ENCODE results near the gene RFTN1. TPM values are rescaled to one million over a fixed set of nuclear protein-coding genes. Genes with fewer than 3 reads are reported as not detected.

The RFTN1 gene
- total RNA-seq, 1 experiment from 2014 or later, result 120 TPM

DNA sequence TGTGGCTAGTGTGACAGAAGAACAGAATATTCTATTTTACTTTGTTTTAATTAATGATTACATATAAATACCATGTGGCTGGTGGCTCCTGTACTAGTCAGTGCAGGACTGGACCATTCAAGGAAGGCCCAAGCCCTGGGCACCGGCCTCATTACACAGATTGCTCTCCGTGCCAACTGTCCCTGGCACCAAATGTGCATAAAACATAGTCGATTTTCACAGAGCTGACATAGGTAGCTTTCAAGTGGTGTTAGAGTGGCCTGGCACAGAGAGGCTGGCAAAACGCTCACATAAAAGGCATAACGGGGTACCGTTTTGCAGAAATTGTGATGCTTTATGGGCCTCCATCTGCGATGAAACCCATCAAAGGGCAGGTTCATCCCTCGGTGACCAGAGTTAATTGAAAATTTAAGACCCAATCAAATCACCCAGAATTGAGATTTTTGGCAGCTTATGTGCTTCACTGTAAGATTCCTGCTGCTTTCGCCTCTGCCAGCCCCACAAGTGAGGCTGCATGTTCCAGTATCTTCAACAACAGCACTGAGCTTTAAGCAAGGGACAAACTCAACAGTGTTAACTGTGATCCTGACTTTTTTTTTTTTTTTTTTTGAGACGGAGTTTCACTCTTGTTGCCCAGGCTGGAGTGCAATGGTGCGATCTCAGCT is 25.9 kb downstream of the RFTN1 start:
- no peak for DNase-seq (ENCODE audit: low read depth)

DNA sequence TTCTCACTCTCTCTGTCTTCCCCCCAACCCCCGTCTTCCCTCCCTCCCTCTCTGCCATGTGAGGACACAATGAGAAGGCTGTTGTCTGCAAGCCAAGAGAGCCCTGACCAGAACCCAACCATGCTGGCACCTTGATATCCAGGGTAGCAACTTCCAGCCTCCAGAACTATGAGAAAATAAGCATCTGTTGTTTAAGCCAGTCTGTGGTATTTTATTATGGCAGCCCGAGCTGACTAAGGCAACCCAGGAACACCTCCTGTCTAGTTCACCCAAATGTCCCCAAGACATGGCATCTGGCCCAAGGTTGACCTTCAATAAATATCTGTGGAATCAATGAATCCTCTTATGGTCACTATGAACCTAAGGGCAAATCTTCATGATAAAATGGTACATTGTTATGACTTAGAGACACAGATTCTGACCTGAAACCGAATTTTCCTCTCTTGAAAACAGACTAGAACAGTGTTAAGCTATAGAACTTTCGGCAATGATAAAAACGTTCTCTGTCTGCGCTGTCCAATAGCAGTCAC is 26.5 kb downstream of the RFTN1 start:
- peak; percentile 55 for DNase-seq (ENCODE audit: low read depth)

DNA sequence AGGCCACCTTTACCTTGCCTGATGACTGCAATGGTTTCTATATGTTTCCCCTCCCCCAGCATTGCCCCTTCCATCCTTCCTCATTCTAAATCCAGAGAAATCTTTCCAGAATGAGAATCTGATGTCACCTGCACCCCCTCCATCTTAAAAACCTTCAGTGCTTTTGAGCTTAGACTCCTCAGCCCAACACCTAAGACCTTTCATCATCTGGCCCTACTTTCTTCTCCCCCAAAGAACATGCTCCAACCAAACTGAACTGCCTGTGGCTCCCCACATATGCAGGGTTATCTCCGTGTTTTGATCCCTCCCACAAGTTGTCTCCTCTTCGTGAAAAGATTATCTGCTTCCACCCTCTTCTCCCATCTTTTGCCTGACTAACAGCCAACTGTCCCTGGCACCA is 27.3 kb downstream of the RFTN1 start:
- no peak for DNase-seq (ENCODE audit: low read depth)

DNA sequence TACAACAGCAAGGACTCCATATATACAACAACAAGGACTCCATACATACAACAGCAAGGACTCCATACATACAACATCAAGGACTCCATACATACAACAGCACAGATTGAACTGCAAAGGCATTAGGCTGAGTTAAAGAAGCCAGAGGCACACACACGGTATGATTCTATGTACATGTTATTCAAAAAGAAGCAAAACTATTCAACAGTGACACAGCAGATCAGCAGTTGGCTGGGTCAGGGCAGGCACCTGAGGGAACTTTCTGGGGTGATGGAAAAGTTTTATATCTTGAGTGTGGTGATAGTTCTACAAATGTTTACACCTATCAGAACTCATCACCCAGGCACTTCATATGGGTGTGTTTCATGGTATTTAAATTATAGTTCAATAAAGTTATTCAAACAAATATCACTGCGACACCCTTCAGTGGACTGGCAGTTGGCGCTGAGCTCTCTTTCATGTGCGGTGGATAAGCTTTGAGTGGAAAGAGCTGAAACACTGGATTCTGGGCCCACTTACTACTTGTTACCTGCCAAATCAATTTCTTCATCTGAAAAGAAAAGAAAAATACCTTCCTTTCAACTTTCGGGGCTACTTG is 28.0 kb downstream of the RFTN1 start:
- no peak for DNase-seq (ENCODE audit: low read depth)

DNA sequence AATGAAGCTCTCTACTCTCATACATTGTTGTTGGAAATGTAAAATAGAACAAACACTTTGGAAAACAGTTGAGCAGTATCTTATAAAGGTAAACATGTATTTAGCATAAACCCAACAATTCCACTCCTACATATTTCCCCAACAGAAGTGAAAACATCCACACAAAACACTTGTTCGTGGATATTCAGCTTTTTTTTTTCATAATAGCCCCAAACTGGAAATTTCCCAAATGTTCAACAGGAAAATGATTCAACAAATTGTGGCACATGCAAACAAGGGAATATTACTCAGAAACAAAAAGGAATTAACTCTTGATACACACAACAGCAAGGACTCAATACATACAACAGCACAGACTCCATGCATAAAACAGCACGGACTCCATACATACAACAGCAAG is 28.5 kb downstream of the RFTN1 start:
- DNase-seq (ENCODE audit: low read depth), result no peak

DNA sequence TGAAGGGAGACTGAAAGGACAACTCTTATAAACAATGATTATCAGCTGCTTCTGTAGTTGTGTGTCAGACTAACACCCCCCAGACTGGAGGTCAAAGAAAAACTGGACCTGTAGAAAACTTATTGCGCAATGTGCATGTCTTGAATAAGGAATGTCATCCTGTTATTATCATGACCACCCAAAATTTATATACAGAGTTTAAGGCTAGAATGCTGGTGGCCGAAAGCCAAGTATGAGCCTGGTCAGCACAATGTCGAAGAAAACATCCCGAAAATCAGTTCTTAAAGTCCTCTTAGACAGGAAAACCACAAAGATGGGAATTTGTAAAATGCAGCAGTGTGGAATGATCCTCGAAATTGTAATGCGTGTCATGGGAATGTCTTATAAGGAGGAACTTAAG is 29.3 kb downstream of the RFTN1 start:
- peak; percentile 97 for DNase-seq (ENCODE audit: low read depth)

DNA sequence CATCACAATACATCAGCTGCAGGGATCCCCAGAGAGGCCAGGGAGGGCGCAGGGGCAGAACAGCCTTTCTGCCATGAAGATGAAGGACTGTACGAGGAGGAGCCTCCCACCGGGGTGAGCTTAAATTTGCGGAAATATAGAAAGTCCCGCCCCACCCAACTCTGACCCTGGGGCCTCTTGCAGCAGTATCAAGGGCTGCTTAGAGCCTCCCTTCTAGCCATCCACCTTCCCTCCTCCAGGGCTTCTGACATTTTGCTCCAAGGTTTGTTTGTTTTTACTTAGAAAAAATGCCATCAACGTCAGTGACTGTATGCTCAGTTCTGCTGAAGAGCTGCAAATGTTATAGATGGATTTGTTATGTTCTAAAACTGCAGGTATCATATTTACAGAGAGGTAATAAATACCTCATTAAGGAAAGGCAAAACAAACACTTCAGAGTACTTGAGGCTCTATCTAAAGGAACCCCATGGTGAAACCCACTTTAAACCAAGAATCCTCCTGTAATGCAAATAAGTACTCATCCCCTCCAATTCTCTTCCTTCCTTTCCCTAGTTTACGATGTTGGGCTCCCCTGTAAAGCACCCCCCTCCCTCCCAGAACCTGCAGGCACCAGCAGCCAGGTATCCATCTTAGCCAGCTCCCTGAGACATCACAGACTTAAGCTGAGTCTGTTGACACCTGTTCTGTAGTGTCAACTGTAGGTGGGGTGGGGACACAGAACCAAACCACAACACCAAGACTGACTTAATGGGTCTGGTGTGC is 30.5 kb downstream of the RFTN1 start:
- no peak for DNase-seq (ENCODE audit: low read depth)

DNA sequence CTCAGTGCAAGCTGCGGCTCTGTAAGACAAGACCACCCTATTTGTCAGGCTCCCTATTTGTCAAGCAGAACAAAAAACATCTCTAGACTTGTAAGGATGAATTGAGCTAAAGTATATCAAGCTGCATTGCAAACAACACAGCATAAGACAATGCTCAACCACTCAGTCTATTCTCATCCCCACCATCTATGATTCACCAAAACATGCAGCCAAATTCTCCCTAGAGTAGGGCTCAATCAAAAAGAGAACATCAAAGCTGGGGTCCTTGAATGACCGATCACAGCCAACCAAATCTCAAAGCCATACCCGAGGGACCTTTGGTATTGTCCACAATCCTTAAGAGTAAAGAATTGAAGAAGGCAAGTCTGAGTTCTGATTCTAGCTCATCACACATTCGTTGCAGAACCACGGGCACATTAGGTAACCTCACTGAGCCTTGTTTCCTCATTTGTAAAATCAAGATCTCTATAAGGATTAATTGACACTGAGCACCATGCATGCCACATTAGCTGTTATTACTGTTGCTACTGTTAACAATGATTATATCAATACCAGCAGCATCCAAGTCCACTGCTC is 31.2 kb downstream of the RFTN1 start:
- DNase-seq (ENCODE audit: low read depth), result no peak

DNA sequence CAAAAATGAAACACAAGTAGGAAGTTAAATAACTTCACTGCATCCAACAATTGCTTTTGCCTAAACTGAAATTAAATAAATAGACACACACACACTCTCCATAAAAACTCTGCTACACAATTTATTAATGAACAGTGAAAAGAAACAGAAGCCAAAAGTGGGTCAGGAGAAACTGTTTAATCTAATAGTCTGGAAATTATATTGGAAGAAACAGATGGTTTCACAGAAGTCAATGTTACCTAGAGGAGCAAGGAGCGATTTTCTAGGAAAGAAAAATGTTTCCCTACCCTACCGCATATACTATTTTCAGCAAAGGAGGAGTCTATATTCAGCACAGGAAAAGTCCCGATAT is 32.0 kb downstream of the RFTN1 start:
- no peak for DNase-seq (ENCODE audit: low read depth)

DNA sequence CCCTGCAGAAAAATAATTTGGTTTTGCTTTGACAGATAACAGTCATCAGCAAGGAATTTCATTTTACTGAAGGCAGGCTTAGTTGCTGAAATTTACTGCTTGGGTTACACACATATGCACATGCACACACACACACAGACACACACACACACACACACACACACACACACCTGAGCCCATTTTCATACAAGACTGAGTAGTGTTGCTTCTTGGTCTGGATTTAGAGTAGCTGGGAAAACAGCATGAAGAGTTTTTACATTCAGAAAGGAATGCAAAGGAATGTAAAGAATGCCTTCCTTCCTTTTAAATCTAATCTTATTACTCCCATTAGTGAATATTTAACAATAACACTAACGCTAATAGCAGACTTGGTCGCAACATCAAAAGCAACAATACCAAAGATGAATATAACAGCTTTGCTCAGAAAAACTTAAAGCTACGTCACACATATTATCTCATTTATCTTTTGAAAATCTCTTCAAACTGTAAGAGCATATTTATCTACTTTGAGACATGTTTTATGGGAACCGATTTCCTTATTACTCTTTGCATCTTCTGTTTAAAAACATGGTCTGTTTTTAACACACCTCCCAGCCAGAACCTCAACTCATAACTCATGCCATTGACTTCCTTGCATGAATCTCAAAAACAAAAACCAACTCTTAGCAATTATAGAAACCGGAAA is 32.5 kb downstream of the RFTN1 start:
- peak; percentile 54 for DNase-seq (ENCODE audit: low read depth)

DNA sequence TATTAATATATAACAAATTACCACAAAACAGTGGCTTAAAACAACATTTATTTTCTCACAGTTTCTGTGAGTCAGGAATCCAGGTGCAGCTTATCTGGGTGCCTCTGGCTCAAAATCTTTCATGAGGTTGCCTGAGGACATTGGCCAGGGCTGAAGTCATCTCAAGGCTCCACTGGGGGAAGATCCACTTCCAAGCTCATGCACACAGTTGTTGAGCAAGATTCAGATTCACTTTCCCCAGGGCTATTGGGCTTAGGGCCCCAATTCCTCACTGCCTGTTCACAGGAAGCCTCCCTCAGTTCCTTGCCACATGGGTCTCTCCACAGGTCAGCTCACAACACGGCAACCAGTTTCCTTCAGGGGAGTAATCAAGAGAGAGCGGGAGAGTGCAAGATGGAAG is 35.0 kb downstream of the RFTN1 start:
- DNase-seq (ENCODE audit: low read depth), result peak; percentile 99

DNA sequence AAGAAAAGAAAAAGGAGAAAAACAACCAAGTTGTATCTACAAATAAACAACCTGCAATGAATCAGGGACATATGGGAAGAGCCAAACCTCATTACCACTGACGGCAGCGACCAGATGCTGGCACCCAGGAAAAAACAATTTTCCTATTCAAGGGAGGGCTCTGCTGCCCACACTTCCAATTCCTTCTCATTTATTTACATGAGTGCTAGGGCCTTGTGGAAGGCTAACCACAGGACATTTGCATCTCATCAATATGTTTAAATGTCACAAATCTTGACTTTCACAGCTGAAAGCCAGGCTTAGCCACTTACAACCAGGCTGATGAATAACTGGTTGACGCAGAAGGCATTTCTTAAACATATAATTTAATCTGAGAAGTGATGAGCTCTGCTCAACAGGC is 36.0 kb downstream of the RFTN1 start:
- peak; percentile 73 for DNase-seq (ENCODE audit: low read depth)

DNA sequence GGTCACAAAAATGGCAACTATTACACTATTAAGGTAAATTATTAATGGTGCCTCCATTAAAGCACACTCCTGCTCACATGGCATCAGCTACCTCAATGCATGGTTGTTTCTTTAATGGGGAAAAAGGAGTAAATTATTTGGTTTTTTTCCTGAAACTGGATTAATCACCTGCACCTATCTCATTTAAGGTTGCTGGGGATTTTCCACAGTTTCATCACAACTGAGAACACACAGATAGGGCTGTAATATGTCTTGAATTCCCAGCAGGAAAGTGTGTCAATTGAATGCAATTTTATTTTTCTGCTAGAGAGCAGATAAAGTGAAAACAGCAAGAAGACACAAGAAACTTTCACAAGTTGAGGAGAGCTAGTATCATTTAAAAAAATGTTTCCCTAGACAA is 36.4 kb downstream of the RFTN1 start:
- DNase-seq (ENCODE audit: low read depth), result no peak

DNA sequence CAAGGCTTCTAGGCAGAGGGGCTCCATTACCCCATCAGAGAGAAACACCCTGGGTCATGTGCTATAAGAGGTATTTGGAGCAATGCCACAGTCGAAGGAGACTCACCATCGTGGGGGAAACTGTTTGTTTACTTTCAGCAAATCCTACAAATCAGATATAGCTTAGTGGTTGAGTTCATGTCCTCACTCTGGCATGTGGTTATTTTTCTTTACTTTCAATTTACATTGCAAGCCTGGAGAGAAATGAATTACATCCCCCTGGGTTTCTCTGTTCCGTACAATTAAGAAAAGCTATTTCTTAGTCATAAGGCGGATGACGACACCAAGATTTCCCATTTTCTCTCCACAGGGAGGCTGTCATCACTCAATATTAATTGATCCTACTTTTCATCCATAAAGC is 36.9 kb downstream of the RFTN1 start:
- peak; percentile 94 for DNase-seq (ENCODE audit: low read depth)

DNA sequence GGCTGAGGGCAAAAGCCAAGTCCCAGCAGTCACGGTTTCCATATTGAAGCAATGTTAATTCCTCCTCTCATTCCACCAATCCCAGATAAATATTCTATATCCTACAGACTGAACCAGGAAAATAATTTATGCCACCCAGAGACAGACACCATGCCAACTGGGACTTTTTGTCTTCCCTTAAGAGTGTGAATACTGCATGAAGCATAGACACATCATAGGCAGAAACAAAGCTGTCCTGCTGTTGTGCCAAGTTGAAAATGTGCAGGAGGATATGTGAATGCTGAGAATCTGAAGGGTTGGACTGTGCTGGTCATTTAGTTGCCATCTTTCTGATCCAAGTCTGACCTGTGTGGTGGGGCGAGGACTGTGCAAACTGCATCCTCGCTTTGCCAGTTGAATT is 37.7 kb downstream of the RFTN1 start:
- DNase-seq (ENCODE audit: low read depth), result no peak

DNA sequence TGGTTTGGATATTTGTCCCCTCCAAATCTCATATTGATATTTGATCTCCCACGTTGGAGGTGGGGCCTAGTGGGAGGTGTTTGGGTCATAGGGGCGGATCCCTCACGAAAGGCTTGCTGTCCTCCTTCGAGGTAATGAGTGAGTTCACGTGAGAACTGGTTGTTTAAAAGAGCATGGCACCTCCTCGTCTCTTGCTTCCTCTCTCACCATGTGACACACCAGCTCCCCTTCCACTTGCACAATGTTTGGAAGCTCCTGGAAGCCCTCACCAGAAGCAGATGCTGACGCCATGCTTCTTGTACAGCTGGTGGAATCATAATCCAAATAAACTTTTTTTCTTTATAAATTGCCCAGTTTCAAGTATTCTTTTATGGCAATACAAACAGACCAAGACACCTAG is 38.6 kb downstream of the RFTN1 start:
- DNase-seq (ENCODE audit: low read depth), result no peak

DNA sequence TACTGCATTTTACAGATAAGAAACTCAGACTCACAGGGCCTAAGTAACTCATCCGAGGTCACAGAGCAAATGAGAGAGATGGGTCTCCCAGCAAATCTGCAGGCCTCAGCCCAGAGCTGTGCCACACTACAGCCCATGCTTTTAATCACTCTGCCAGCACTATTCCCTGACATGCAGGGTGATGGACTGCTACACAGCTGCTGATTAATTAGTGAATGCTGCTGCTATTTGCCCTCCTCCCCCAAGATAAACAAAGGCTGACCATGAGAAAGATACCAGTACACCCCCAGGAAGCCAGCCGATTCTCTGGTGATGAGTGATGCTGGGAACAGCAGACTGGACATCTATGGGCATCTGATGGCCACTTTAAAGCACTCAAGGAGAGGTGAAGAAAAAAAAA is 39.3 kb downstream of the RFTN1 start:
- peak; percentile 79 for DNase-seq (ENCODE audit: low read depth)

DNA sequence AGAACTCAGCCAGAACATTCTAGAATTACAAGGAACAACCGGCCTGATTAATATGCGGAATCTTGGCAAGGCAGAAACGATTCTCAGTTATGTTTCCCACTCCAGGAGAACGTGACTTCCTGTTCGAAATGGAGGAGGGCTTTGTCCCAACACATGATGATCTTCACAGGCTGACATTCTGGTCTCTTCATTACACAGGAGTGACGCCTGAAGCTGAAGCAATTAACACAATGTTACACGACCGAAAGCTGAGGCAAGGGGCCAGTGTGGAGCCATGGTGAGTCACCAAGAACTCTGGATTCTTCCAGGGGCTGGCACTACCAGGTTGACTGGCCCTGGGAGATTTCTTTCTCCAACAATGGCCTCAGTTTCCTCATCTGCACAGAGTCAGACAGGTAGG is 40.9 kb downstream of the RFTN1 start:
- DNase-seq (ENCODE audit: low read depth), result no peak

DNA sequence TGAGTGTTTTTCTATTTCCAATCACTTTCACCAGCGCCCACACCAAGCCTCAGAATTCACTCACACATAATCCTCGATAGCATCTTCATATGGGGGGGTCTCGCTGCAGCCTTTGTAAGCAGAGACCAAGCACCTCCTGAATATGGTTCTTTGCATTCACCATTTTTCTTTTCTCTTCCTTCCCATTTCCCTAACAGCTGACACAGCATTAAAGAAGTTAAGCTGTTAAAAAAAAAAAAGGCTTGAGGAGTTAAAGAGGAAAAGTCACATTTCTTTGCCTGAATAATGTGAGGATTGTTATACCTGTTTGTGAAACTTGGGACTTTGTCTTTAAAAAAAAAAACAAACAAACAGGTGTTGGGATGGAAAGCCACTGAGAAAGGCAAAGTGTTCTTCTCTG is 41.6 kb downstream of the RFTN1 start:
- no peak for DNase-seq (ENCODE audit: low read depth)

DNA sequence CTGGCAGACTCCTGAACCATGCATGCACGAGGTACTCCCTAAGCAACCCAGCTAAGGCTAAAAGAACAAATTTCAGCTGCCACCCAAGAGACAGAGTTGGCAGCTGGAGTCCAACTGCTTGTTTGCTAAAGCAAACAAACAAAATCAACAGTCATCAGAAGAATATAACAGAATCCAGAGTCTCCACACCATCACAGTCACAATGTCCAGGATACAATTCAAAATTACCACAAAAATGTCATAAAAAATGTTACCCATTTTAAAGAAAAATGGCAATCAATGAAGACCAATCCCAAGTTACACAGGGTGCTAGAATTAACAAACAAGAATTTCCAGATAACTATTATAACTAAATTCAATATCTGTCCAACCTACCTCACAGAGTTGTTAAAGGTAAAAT is 42.9 kb downstream of the RFTN1 start:
- DNase-seq (ENCODE audit: low read depth), result no peak

DNA sequence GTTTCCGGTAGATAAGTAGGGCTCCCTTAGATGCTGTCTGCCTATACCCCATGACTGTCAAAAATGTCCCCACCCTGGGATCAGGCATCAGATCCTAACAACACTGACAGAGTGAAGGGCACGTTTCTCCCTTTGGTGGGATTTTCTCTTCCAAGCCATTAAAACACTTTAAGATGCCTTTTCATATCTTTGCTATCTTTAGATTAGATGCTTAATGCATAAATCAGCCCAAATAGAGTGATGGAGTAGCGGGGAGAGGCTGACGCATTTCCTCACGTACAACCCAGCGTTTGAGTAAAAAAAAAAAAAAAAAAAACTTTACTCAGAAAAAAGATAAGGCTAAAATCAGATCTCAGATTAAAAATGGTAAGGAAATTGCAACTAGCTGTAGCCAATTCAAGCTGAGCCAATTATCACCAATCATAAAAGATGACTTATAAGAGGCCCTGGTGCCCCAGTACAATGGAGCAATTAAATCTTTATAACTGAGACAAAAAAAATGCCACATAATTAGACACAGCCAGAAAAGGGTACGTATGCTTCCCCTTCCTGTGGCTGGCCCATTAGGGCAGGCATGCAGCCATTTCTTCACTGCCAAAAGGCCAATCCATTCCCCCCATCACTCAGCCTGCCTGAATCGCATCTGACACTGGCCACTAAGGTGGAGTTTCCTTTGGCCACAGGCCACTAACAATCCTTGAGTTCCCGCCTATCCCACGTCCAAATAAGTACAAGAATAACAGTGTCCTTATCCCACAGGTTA is 45.0 kb downstream of the RFTN1 start:
- DNase-seq (ENCODE audit: low read depth), result no peak

DNA sequence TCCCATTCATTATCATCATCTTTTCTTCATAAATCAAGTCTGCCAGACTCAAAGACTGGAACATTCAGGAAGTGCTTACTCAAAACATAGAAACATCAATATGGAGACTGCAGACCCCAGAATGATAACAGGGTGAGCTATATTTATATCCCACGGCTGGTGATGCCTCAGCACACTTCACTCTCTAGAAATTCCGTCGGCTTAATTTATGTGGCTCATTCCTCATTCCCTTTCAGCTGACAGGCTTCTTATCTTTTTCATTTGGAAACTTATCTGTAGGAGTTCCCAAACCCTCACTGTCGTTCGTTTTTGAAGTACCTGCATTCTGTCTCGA is 45.5 kb downstream of the RFTN1 start:
- no peak for DNase-seq (ENCODE audit: low read depth)

Data from RPMI7951 (cell line).